ENCODE results near the gene BAIAP3.

BAIAP3 gene

GRCh38 chr16:1343428-1344242, 10.2 kb downstream of the BAIAP3 start:
- intact Hi-C loops (cut with DNase I) = no loop called here
- DNase-seq = no peak

DNA sequence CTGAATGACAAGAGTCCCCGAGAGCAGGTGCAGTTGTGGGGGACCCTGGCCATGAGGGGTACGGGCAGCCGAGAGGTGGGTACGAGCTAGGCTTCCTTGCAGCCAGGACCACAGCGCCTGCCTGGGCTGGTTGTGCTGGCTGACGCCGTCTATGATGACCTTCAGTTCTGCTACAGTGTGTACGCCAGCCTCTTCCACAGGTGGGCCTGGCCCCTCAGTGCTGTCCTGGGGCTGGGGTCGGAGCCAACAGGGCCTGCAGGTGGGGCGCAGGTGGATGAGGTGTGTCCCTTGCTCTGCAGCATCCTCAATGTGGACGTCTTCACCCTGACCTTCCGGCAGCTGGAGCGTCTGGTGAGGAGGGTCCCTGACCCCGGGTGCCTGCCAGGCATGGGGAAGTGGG, 11.1 kb downstream of the BAIAP3 start:
- intact Hi-C loops (cut with DNase I) = no loop called here
- no peak for DNase-seq

- intact Hi-C loops (cut with DNase I) = no loop called here
- no peak for DNase-seq
These were observed 11.6 kb downstream of the BAIAP3 start for GRCh38 chr16:1345087-1345486.

GRCh38 chr16:1345651-1346421, 12.4 kb downstream of the BAIAP3 start:
- no peak for DNase-seq
- intact Hi-C loops (cut with DNase I) = no loop called here

- DNase-seq = no peak
- intact Hi-C loops (cut with DNase I) = no loop called here
These were observed 13.2 kb downstream of the BAIAP3 start for GRCh38 chr16:1346422-1347285.

DNA sequence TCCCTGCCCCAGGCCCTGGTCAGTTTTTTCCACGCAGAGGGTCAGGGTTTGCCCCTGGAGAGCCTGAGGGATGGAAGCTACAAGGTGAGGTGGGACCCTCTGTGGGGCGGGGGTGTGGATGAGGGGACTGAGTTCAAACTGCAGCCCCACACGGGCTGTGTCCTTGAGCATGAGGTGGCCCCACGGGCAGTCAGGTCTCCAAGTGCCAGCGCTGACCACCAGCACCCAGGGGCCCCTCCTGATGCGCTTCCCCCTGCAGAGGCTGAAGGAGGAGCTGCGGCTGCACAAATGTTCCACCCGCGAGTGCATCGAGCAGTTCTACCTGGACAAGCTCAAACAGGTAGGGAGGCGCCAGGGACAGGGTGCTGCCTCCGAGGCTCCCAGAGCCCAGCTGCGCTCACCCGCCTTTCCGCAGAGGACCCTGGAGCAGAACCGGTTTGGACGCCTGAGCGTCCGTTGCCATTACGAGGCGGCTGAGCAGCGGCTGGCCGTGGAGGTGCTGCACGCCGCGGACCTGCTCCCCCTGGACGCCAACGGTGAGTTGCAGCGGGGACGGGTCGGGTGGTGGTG, 13.9 kb downstream of the BAIAP3 start:
- DNase-seq = no peak
- intact Hi-C loops (cut with DNase I) = no loop called here

- intact Hi-C loops (cut with DNase I) = no loop called here
- no peak for DNase-seq
These were observed 14.5 kb downstream of the BAIAP3 start for GRCh38 chr16:1347962-1348361.

GRCh38 chr16:1348441-1348840, 15.0 kb downstream of the BAIAP3 start:
- intact Hi-C loops (cut with DNase I) = no loop called here
- no peak for DNase-seq

GRCh38 chr16:1348926-1349325, 15.5 kb downstream of the BAIAP3 start:
- DNase-seq = no peak
- intact Hi-C loops (cut with DNase I) = no loop called here

GRCh38 chr16:1349351-1349750, 15.9 kb downstream of the BAIAP3 start:
- DNase-seq = no peak
- intact Hi-C loops (cut with DNase I) = no loop called here

- intact Hi-C loops (cut with DNase I) = loop anchor here (2.0 to 5.0 kb wide), 2 partner anchors 48 to 71 kb away; partner anchors contain the start of gene UQCC4
- no peak for DNase-seq
These were observed 16.5 kb downstream of the BAIAP3 start for GRCh38 chr16:1349951-1350350.

DNA sequence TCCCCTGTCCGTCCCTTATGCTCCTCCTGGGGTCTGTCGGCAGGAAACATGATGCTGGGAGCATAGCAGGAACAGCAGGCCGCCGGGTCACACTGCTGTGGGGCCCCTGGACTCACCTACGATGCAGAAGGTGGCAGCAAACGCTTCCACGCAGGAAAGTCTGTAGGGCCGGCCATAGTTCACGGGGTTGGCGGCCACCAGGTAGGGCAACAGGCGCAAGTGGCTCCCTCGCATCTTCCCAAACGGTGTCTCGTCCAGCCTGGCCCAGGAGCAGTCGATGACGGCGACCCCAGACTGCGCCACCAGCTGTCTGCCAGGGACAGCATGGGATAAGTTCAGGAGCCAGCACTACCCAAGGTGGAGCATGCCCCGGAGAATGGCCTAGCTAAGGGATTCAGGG, 17.2 kb downstream of the BAIAP3 start:
- intact Hi-C loops (cut with DNase I) = loop anchor here (2.0 to 5.0 kb wide), 2 partner anchors 48 to 70 kb away; partner anchors contain the start of gene UQCC4
- no peak for DNase-seq

GRCh38 chr16:1351215-1351581, 17.8 kb downstream of the BAIAP3 start:
- DNase-seq = no peak
- intact Hi-C loops (cut with DNase I) = loop anchor here (2.0 to 5.0 kb wide), 2 partner anchors 49 to 70 kb away; partner anchors contain the start of gene UQCC4

DNA sequence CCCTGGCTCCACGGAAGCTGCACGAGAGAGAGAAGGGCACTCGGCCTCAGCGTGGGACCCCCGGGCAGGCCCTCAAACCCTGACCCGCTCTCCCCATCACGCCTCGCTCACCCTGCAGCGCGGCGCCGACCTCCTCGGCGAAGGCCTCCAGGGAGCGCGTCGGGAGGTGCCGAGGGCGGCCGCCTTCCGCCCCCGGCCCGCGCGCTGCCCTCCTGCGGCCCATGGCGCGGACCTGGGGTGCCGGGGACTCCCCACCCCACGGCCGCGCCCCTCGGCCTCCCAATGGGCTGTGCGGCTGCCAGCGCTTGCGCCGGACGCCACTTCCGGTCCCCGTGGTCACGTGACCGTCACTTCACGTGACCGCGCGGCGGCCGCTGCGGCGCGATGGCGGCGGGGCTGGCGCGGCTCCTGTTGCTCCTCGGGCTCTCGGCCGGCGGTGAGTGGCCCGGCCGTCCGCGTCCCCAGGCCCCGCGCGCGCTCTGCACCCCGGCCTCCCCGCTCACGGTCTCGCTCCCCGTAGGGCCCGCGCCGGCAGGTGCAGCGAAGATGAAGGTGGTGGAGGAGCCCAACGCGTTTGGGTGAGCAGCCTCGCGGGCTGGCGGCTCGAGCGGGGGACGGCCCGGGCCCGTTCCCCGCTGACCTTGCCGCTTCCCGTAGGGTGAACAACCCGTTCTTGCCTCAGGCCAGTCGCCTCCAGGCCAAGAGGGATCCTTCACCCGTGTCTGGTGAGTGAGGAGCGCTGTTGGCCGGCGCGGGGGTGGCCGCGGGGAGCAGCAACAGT, 18.3 kb downstream of the BAIAP3 start, which contains the start of the genes GNPTG and TSR3:
GNPTG (plus strand) TSS at position 350 of the 781 bp plus-strand sequence; CDS start at position 385, 35 bp downstream.
TSR3 (minus strand) TSS at position 297 of the 781 bp plus-strand sequence; CDS start at position 223, 74 bp downstream.
- peak; percentile 60 to 96 (median 69) for DNase-seq
- intact Hi-C loops (cut with DNase I) = loop anchor here (2.0 to 5.0 kb wide), 2 partner anchors 49 to 69 kb away; partner anchors contain the start of gene UQCC4

- intact Hi-C loops (cut with DNase I) = loop anchor here (5.0 kb wide), 1 partner anchor 53 kb away; no protein-coding TSS in a partner anchor
- DNase-seq = no peak
These were observed 21.5 kb downstream of the BAIAP3 start for GRCh38 chr16:1354815-1355540.

- intact Hi-C loops (cut with DNase I) = no loop called here
- DNase-seq = no peak
These were observed 22.1 kb downstream of the BAIAP3 start for GRCh38 chr16:1355591-1355990.

DNA sequence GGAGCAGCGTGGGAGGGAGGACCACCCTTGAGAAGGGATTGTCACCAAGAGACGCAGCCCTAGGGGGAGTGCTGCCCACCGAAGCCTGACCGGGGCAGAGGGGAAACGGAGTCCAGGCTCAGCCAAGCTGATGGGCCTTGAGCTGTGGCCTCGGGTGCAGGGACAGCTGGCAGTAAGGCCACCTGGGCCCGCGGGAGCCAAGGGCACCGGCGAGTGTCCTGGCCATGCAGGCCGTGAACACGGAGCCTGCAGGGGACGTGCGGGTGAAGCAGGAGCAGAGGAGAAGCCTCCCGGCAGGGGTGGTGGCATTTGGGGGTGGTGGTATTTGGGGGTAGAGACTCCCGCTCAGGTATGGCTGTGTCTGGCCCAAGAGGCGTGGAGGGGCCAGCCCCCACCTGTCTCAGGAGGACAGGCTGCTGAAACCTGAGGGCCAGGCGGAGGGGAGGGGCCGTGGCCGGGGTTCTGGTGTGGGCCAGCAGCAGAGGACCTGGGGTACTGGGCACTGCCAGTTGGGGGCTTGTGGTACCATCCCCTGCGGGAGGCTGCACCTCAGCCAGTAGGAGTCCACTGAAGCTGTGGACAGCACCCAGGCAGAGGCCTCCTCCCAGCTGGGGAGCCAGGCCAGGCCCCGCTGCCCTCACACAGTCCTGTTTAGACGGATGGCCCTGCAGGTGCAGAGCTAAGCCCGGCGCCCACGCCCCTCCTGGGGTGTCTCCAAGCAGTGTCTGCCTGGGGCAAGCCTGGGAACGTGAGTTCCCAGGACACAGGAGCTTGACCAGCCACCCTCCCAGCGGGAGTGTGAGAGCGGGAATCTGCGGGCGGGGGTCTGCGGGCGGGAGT, 22.8 kb downstream of the BAIAP3 start:
- DNase-seq = no peak
- intact Hi-C loops (cut with DNase I) = no loop called here
